ENCODE measurements around the gene RYR3.

Gene RYR3

GRCh38 chr15:33844186-33844585 lies 533.4 kb downstream of the RYR3 start:
- H3K4me3 ChIP-seq, result no peak overlapping the region
- H3K27ac ChIP-seq, result no peak overlapping the region

- H3K27ac ChIP-seq, result no peak overlapping the region
- no peak overlapping the region for H3K4me3 ChIP-seq
Measured at GRCh38 chr15:33844597-33844996, 533.8 kb downstream of the RYR3 start.

GRCh38 chr15:33846142-33846541 lies 535.4 kb downstream of the RYR3 start:
- Histone ChIP-seq H3K4me3 (no peak overlapping the region), H3K27ac (no peak overlapping the region)

- Histone ChIP-seq H3K27ac (no peak overlapping the region), H3K4me3 (no peak overlapping the region)
Measured at GRCh38 chr15:33846862-33847261, 536.1 kb downstream of the RYR3 start.

- Histone ChIP-seq H3K27ac (no peak overlapping the region), H3K4me3 (no peak overlapping the region)
Measured at GRCh38 chr15:33848011-33848410, 537.2 kb downstream of the RYR3 start.

GRCh38 chr15:33851079-33851478 lies 540.3 kb downstream of the RYR3 start:
- Histone ChIP-seq H3K4me3 (no peak overlapping the region), H3K27ac (no peak overlapping the region)

GRCh38 chr15:33852094-33852493 lies 541.3 kb downstream of the RYR3 start:
- Histone ChIP-seq H3K4me3 (no peak overlapping the region), H3K27ac (no peak overlapping the region)

GRCh38 chr15:33852570-33852969 lies 541.8 kb downstream of the RYR3 start:
- Histone ChIP-seq H3K27ac (no peak overlapping the region), H3K4me3 (no peak overlapping the region)

GRCh38 chr15:33857726-33858125 lies 547.0 kb downstream of the RYR3 start:
- H3K4me3 ChIP-seq, result no peak overlapping the region
- H3K27ac ChIP-seq, result no peak overlapping the region

GRCh38 chr15:33858836-33859235 lies 548.1 kb downstream of the RYR3 start:
- Histone ChIP-seq H3K4me3 (no peak overlapping the region), H3K27ac (no peak overlapping the region)

GRCh38 chr15:33859992-33860545 lies 549.3 kb downstream of the RYR3 start:
- Histone ChIP-seq H3K27ac (no peak overlapping the region), H3K4me3 (no peak overlapping the region)

- Histone ChIP-seq H3K27ac (no peak overlapping the region), H3K4me3 (no peak overlapping the region)
Measured at GRCh38 chr15:33860754-33861153, 550.0 kb downstream of the RYR3 start.

GRCh38 chr15:33864360-33865075 lies 553.8 kb downstream of the RYR3 start:
- no peak overlapping the region for H3K27ac ChIP-seq

GRCh38 chr15:33865416-33865815 lies 554.6 kb downstream of the RYR3 start:
- no peak overlapping the region for H3K27ac ChIP-seq
- no peak overlapping the region for H3K4me3 ChIP-seq

More at GRCh38 chr15:33864360-33865075, 553.8 kb downstream of the RYR3 start:
- H3K4me3 ChIP-seq, result no peak overlapping the region

- H3K27ac ChIP-seq, result no peak overlapping the region
- no peak overlapping the region for H3K4me3 ChIP-seq
Measured at GRCh38 chr15:33866101-33866737, 555.5 kb downstream of the RYR3 start.

- Histone ChIP-seq H3K4me3 (no peak overlapping the region), H3K27ac (no peak overlapping the region)
Measured at GRCh38 chr15:33871980-33872379, 561.2 kb downstream of the RYR3 start.

- H3K4me3 ChIP-seq, result no peak overlapping the region
- H3K27ac ChIP-seq, result no peak overlapping the region
Measured at GRCh38 chr15:33872416-33873106, 561.8 kb downstream of the RYR3 start.

- H3K27ac ChIP-seq, result no peak overlapping the region
- no peak overlapping the region for H3K4me3 ChIP-seq
Measured at GRCh38 chr15:33874156-33874555, 563.4 kb downstream of the RYR3 start.

- Histone ChIP-seq H3K4me3 (no peak overlapping the region), H3K27ac (no peak overlapping the region)
Measured at GRCh38 chr15:33882921-33883320, 572.2 kb downstream of the RYR3 start.

- no peak overlapping the region for H3K4me3 ChIP-seq
- H3K27ac ChIP-seq, result no peak overlapping the region
Measured at GRCh38 chr15:33888176-33888575, 577.4 kb downstream of the RYR3 start.

- no peak overlapping the region for H3K4me3 ChIP-seq
- no peak overlapping the region for H3K27ac ChIP-seq
Measured at GRCh38 chr15:33894193-33894592, 583.4 kb downstream of the RYR3 start.
